Measurements from ENCODE around the gene TOR1AIP2.
"Not testable (repeated sequence)": the region's sequence is repeated elsewhere in the genome, so short reads cannot be mapped to it uniquely, and the experiment has no call there.

Gene TOR1AIP2

DNA sequence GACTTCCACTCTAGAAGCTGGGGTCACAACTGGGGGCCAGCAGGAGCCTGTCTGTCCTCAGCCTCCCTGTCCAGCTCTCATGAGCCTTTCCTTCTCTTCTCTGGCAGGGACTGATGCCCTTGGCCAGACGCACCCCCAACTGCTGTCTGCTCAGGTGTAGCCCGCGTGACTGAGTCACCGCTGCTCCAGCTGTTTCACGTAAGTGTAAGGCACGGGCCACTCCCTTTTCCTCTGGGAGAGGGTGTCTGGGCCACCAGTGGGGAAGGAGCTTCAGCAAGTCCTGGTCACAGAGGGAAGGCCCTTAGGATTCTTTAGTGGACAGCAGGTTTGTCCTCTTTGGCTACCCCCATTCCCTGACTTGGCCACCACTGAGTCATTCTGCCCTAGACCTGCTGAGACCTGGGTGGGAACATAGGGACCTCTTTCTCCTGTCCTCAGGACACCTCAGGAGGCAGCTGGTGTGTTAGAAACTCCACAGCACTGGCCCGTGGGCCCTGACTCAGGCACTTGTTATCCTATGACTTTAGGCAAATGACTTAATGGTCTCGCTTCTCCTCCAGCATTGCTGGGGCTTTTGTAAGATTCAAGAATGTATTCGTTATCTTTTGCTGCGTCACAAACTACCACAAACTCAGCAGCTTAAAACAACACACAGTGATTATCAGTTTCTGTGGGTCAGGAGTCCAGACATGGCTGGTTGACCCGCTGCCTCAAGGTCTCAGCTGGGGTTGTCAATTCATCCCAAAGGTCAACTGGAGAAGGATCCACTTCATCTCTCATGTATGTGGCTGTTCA lies 69.7 kb downstream of the TOR1AIP2 start:
- DNase-seq (ENCODE audit: low read depth in 2 of 2), result no peak

DNA sequence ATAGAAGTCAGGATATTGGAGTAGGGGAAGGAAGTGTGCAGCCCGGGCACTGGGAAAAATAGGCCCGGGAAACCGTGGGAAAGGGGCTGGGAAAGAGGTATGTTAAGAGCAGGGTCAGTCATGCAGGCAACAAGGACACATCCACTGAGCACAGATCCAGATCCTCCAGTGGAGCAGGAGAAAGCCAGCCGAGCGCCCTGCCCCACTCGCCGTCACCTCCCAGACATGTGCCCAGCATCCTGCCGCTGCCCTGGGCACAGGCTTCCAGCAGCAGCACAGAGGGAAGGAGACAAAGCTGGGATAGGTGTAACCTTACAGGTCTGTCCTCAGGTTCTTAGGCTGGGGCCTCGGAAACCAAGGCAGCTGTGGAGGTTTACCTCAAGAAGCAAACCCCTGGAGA lies 70.3 kb downstream of the TOR1AIP2 start:
- no peak for DNase-seq (ENCODE audit: low read depth in 2 of 2)

DNA sequence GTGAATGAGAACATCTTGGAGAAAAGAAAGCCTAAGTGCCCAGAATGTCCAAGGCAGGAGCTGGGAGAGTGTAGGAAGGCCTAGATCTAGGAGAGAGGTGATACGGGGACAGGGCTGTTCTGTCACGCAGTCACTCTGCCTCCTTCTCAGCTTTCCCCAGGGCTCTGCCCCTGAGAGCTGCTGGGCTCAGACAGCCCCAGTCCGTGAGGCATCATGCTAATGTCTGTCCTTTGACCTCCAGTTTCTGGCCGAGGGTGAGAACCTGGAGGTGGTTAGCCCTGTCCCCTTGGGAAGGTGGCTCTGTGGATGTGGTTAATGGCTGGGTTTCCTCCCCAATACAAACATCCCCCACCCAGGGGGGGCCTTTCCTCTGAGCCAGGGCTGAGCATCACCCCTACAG lies 71.3 kb downstream of the TOR1AIP2 start:
- no peak for DNase-seq (ENCODE audit: low read depth in 2 of 2)

DNA sequence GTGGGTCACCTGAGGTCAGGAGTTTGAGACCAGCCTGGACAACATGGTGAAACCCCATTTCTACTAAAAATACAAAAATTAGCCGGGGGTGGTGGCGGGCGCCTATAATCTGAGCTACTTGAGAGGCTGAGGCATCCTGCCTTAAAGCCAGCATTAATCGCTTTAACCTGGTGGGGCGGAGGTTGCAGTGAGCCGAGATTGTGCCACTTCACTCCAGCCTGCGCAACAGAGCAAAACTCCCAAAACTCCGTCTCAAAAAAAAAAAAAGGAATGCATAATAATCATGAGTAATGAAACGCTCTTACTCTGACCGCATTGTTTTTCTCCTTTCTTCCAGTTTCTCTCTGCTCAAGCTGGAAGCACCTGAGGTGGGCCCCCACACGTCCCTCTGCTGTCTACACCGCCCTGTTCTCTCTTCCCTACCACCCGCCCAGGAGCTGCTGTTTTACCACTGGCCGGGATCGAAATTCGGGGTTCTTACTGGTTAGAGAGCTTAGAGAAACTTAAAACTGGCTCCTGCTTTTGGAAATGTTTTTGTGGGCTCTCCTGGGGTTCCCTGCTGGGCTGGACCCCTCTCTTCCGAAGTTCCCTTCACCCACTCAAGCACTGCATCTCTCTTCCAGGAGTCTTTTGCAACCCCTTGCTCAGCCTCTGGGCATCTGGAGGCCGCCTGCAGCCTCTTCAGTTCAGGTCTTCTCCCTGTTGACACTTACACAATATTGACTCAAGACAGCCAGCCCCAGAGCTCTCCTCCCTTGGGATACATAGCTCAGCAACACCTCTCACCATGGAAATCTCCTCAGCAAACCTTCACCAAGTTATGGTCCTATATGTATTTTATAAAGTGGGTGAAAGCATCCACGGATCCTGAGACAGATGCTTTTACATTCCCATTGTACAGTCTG lies 72.1 kb downstream of the TOR1AIP2 start:
- no peak for DNase-seq (ENCODE audit: low read depth in 2 of 2)

DNA sequence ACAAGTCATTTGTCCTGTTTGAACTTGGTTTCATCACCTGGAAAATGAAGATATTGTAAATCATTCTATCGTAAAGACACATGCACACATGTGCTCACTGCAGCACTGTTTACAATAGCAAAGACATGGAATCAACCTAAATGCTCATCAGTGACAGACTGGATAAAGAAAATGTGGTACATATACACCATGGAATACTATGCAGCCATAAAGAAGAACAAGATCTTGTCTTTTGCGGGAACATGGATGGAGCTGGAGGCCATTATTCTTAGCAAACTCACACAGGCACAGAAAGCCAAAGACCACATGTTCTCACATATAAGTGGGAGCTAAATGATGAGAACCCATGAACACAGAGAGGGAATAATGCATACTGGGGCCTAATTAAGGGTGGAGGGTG lies 73.2 kb downstream of the TOR1AIP2 start:
- DNase-seq (ENCODE audit: low read depth in 2 of 2), result not testable (repeated sequence)

DNA sequence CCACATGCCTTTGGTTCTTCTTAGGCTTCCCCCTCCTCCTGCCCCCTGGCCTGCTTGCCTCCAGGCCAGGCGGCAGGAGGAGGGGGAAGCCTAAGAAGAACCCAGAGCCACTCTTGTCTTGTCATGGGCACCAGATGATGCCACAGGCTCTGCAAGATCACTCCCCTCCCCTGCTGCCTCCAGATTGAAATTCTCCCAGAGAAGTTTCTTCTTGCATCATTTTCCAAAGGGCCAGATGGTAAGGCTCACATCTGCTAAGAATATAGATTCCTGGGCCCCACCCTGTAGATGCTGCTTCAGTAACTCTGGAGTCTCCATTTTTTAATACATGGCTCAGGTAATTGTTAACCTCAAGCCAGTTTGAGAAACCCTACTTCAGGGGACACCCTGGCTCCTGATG lies 73.7 kb downstream of the TOR1AIP2 start:
- no peak for DNase-seq (ENCODE audit: low read depth in 2 of 2)

DNA sequence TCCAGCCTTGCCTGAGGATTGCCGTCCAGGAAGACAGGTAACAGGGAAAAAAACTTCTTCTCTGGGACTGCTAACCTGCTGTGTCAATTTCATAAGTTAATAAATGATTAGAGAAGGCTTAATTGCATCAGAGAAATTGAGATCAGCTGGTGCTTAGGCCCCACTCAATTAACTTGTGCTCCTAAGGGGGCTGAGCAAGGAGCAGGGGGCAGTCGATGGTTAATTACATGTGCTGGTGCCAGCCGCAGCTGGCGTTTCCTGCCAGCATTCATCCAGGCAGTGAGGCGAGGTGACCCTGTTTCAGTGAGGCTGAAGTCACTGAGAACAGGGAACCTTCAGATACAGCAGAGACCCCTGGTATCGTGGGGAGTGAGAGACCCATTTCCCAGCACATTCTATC lies 74.5 kb downstream of the TOR1AIP2 start:
- DNase-seq (ENCODE audit: low read depth in 2 of 2), result no peak

DNA sequence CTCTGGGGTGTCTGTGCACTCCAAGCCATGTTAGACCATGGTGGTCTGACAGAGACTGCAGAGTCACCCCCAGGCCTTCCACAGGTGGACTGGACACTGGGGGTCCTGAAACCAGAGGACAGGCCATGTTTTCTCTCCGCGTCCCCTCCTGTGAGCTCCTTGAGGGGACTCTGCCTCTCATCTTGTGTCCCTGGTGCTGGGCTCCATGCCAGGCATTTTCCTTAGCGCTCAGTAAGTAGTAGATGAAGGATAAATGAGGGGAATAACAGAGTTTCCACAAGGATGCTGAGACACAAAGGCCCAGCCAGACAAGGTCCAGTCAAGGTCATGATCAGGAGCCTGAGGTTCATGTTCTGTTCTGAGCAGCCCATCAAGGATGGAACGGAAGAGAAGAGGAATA lies 77.1 kb downstream of the TOR1AIP2 start:
- DNase-seq (ENCODE audit: low read depth in 2 of 2), result no peak

DNA sequence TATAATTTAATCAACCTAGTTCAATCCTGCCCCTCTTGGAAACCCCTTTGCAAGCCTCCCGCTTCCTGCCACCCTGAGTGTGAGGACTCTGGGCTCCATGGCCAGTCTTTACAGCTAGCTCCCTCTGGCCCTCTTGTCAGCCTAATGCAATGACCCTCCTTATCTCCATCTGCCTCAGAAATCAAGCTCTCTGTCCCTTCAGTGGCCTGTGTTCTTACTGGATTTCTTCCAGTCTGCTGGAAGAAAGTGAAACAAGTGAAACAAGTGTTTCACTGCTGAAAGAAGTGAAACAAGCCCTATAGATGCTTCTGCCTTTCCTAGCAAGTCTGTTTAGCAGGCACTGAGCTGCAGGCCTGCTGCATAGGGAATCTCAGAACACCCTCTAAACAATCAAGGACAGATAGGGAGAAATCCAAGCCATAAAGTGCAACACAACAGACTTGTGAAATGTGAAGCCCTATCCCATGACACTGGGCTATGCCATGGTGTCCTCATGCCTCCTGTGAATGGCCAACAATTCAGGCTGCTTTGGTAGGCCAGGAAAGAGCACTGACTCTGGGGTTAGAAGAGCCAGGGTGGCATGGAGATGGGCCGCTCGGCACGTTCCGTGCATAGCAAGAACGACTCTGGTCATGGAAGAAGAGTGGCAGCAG lies 78.6 kb downstream of the TOR1AIP2 start:
- DNase-seq (ENCODE audit: low read depth in 2 of 2), result no peak

DNA sequence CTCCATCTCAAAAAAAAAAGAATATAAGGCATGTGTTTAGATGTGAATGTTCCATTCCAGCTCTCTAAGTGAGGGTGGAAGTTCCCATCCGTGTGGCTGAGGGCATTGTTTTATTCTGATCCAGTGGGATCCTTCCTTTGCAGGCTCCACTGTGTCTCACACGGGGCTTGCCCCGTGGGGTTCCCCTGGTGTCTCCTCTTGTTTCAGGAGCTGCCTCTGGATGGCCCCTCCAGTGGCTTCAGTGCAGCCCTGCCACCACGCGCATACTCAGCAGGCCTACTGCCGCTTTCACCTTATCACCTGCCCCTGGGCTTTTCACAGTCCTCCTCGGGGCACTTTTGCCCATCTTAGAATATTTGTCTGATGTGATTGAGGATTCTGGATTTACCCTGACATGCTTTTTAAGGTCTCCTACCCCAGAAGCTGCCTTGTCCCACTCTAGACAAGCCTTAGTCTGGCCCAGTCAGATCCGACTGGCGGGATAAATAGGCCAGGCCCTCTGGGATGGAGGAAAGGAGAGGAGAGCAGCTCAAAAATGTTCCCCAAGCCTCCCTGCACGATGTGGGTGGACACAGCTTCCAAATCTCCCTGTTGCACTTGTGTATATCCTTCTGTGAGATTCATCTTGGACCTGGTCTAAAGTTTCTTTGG lies 79.3 kb downstream of the TOR1AIP2 start:
- no peak for DNase-seq (ENCODE audit: low read depth in 2 of 2)

DNA sequence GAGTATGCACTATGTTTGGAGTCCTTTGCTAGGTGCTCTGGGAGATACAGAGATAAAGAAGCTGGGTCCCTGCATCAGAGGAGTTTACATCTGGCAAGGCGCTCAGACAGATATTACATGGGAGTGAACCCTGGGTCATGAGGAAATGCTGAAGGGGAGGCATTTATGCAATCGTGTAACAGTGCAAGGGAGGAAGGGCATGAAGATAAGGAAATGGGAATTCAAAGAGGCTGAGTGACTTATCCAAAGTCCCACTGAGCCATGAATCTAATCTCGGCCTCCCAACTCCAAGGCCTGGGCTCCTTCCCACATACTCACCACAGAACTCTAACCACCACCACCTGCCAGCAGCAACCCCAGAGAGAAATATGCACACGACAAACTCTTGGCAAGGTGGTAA lies 82.9 kb downstream of the TOR1AIP2 start:
- DNase-seq (ENCODE audit: low read depth in 2 of 2), result no peak

DNA sequence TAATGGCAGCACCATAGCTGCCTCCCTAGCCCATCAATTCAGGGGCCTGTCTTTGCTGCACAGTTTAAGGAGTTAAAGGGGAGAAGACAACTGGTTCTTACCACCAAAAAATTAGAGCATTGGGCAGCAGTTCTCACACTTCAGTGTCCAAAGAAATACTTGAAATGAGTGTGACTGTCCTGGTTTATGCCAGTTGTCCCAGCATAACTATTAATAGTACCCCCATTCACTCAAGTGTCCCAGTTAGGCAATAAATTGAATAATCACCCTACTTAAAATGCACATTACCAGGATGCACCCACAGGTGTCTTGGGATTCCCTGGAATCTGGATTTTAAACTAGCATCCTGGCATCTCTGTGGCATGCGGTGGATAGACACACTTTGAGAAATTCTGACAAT lies 83.5 kb downstream of the TOR1AIP2 start:
- DNase-seq (ENCODE audit: low read depth in 2 of 2), result no peak

DNA sequence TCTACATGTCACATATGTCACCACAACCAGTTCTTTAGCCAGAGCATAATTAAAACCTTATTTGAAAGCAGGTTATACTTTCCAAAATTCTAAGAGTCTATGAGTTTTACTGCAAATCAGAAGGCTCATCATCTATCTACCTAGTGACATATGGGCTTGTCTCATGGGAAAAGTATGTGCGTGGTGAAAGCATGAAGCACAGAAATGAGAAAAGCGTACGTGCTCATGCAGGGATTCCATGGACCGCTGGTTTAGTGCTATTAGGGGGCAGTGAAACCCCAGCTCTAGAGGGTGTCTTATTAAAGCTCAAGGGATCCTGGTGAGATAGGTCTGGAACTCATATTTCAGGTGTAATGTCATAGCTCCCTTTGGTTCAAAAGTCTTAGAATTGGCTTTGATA lies 84.3 kb downstream of the TOR1AIP2 start:
- DNase-seq (ENCODE audit: low read depth in 2 of 2), result no peak

Measured in stimulated activated CD4-positive, alpha-beta T cell treated with anti-CD3 and anti-CD28 coated beads, Interleukin-15, amount 100 ng/mL, for 48 hours (primary cell).